HS-27A (cell line): Measurements from ENCODE around the gene CD79B.

Experiments
- DNase-seq: peaks from one replicate; pipeline ENCODE4 v3.0.0-alpha.2; 2012; ENCODE audit warnings: low read depth, missing footprints

The CD79B gene

GRCh38 chr17:63931981-63932561 is at the start of gene CD79B:
TSS of gene CD79B (minus strand) at chr17:63932331. CDS start at chr17:63932261, 70 bp downstream.
- DNase-seq, result no peak

- DNase-seq, result no peak
These were observed 46.4 kb upstream of the CD79B start for GRCh38 chr17:63978272-63979200.

GRCh38 chr17:63976702-63977101 is 44.6 kb upstream of the CD79B start:
- DNase-seq, result no peak

- no peak for DNase-seq
These were observed 43.5 kb upstream of the CD79B start for GRCh38 chr17:63975541-63976092.

DNA sequence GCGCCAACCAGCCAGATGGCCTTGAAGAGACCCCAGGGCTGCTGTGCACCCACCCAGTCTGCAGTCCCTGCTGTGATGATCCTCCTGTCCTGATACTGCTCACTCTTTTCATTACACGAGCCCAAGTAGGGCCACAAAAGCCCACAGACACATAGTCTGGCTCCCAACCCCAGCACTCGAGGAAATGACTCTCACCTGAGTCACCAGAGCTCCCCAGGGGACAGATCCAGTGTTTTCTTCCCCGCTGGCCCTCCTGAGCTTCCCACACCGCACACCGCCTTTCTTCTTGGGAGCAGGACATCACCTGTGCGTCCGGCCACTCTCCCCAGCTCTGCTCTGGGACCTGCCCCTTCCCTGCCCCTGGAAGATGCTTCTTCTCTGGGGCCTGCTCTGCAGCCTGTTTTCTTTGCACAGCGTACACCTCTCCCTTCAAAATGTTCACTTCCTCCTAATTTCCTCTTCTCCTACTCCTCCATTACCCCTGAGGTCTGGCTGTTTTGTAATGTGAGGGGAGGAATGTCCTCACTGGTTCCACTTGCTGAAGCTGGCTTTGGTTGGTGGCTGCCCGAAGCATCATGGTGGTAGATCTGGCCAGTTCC is 42.6 kb upstream of the CD79B start:
- no peak for DNase-seq

GRCh38 chr17:63973930-63974593 is 41.9 kb upstream of the CD79B start:
- no peak for DNase-seq

DNA sequence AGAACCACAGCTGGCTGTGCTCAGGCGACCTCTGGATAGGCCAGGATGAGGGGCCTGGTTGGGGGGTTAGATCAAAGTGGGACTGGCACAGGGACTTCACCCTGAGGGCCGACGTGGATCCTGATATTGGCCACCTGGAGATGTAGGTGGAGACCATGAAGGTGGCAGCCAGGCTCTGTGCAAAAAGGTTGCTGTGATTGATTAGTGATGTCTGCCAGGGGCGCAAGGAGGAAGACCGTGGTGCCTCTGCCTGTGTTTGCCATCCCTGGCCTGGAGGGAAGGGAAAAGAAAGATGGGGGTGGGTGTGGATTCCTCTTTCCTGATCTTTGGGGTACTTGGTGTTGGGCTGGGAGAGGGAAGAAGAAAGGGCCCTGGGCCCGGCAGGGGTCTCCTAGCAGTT is 41.1 kb upstream of the CD79B start:
- no peak for DNase-seq

DNA sequence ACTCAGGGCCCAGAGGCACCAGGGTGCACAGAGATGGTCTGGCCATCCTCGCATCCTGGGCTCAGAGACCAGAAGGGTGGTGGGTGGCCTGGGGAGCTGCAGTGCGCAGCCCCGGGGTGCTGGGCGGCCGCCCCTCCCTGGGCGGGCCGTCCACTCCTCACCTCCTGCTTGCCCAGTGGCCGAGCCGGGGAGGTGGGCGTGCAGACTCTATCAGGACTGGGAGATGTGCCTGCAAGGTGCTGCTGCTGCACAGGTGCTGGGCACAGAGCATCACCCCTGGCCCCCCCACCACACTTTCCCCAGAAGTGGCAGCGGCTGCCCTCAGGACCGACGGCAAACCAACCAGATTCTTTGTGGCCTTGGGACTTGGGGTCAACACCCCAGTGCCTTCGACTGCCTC is 40.7 kb upstream of the CD79B start, which contains the start of gene SCN4A:
Gene SCN4A, minus strand, starts transcription at position 123 of the 400 bp plus-strand sequence. Its CDS starts 77 bp downstream, at position 46.
- no peak for DNase-seq

DNA sequence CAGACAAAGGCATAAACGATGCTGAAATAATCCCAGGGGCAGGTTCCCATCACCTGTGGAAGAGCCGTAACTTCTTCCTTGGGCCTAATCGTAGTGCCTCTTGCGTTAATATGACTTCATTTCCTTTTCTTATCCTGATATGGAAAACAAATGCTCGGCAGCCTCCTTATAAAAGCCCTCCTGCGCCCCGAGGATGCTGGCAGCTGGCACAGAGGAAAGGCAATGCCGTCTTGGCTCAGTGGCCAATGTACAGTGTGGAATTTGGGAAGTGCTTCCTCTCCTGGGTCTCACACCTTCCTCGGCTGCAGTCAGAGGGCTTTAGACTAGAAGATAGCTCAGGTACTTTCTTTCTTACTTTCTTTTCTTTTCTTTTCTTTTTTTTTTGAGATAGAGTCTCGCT is 37.1 kb upstream of the CD79B start:
- no peak for DNase-seq

DNA sequence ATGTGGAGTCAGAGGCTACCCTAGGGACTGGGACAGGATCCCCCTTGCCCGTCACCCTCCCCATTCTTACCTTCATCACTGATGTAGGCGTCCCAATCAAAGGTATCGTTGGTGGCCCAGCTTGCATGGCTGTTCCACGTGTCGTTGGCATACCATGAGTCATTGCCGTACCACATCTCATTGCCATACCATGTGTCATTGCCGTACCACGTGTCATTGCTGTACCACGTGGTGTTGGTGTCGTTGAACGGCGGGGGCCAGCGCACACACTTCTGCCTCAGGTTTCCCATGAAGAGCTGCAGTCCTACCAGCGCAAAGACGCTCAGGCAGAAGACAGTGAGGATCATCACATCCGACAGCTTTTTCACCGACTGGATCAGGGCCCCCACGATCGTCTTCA is 35.8 kb upstream of the CD79B start:
- no peak for DNase-seq

- no peak for DNase-seq
These were observed 34.6 kb upstream of the CD79B start for GRCh38 chr17:63966646-63967264.

DNA sequence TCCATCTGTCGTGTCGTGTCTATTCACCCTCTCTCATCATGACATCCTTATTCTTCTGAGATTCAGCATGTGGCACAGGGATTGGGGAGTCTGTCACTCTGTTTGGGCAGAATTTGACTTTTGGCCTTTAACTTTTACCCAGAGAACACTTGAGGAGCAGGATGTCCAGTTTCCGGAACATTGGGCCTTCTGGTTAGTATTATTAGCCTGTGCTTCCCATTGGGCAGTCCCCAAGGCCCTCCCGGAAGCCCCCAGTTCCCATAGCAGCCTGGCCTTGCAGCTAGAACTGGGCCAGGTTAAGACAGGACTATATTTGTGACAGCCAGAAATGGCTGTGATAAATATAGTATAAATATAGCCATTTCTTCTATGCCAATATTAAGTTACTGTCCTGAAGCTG is 31.0 kb upstream of the CD79B start:
- no peak for DNase-seq

- no peak for DNase-seq
These were observed 30.2 kb upstream of the CD79B start for GRCh38 chr17:63962298-63962744.

DNA sequence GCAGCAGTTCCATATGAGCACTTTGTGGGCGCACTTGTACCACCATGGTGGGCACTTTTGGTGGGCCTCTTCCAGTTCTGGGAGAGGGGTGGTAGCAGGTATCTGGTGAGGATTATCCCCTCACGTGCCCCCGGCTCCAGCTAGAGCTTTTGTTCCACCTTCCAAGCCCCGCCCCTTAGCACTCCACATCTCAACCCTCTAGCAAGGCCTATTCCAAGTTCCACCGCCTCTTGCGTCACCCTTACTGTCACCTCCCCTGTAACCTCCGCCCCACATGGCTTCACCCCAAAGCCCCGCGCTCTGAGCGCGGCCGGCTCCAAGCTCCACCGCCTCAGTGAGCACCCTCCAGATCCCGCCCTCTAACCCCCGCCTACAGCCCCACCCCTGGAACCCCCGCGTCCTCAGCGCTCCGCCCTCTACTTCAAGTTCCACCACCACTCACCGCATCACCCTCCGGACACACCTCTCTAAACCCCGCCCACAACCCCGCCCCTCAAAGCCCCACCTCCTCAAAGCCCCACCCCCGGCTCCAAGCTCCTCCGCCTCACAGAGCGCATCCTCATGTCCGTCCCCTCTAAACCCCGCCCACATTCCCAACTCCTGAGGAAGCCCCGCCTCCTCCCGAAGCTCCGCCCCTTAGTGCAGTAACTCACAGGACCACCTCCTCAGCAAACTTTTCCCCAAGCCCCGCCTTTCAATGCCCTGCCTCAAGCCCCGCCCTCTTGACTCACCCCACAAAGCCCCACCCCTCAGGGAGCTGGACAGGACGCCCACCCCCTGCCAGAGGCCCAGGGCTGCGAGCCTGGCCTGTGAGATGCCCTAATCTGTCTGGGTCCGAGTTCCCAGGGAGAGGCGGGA is 29.5 kb upstream of the CD79B start:
- no peak for DNase-seq

DNA sequence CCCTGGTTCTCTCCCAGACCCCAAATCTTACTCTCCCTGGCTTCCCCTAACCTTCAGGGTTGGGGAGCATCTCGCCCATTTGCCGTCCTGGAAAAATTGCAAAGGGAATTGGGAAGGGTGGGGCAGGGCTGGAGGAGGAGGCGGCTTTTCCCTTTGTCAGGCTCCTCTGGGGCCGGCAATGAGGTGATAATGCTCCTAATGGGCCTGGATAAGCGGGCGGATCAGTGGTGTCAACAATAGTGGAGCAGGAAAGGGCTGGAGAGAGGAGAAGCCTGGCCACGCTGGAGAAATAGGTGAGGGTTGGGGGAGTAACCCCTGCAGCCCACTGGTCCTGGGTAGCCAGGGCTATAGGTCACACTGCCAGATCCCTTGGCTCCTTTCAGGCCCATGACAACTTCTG is 28.3 kb upstream of the CD79B start:
- no peak for DNase-seq

DNA sequence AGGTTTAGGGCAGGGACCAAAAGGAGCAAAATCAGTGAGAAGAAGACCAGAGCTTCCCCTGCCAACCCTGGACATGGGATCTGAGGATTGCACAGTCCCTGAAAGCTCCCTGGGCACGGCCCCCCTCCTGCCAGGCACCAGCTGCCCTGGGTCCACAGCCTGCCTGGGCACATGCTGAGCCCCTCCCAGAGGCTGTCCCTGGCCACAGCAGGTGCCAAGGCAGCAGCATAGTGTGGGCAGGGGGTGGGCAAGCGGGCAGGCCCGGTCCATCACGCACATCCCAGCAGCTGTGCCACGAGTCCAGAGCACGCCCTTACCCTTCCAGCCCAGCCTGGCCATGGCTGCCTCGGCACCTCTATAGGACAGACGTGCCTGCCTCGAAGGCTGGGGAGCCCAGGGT is 27.9 kb upstream of the CD79B start:
- no peak for DNase-seq

GRCh38 chr17:63956296-63956920 is 24.3 kb upstream of the CD79B start:
- no peak for DNase-seq

DNA sequence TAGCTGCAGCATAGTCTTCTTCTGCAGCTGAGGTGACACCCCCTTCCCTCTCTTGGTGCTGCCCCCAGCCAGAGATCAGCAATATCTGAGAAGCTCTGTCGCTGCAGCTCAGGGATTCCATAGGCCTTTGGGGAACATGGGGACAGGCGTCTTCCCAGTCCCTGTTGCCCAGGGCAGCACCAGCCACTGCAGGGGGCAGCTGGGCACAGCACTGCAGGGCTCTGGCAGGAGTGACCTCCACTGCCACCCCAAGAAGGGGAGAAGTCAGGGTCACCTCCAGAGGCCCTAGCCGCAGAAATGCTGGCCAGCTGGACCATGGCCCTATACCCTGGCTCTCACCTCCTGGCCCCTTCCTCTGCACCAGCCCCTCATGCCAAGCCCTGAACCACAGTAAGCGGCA is 23.7 kb upstream of the CD79B start:
- DNase-seq, result no peak

- no peak for DNase-seq
These were observed 23.1 kb upstream of the CD79B start for GRCh38 chr17:63955232-63955631.

DNA sequence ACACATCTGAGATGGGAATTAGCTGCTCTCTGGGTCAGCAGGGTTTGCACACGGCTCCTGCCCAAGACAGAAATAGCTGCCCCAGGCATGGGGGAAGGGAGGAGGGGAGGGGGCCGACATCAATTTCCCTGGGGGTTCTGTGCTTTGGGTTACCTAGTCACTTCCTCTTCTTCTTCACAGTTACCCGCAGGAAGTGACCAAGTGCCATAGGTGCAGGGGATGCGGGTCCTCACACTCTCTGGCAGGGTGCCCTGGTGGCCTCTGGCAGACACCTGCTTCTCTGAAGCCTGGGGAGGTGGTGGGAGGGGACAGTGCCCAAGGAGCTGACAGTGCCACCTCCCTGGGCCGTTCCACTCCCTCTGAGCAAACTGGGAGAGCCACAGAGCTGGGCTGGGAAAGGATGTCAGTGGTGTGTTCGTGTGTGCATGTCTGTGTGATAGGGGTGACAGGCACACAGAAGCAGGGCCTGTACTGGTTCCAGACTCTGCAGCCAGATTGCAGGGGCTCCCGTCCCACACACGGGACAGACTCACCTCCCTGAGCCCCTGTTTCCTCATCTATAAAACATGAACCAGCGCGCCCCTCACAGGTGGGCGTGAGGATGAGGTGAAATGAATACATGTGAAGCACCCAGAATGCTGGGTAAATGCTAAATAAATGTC is 22.4 kb upstream of the CD79B start:
- DNase-seq, result no peak
